Right hindlimb (tissue), 1 donor: ENCODE measurements around the gene RUSC2.
A peak's percentile ranks its signal among the peaks of the same experiment; 100 is the strongest.
"Not testable (repeated sequence)": the region's sequence is repeated elsewhere in the genome, so short reads cannot be mapped to it uniquely, and the experiment has no call there.

Experiments used
- DNase-seq: peaks from one replicate; pipeline ENCODE4 v3.0.0-alpha.2; 2018

The RUSC2 gene

DNA sequence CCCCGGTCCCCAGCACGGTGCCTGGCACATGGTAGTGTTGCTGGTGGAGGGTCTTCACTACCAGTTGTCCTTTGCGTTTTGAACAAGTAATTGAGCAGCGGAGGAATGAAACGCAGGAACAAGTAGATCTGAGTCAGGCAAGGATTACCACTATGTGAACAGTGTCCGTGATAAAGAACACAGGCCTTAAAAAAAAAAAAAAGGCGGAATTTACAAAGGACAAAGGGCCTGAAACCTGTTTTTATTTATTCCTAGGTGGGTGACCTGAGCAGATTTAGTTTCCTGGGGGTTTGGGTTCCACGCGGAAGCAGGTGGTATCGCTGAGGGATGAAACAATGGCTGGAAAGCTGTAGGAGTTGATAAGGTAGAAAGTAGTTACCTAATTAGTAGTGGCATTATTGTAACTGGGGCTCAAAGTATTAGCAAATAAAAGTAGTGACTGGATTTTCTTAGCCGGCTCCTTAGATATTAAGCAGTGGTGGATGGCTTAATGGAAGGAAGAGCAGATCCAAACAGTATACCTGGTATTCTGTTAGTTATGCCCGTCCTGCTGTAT is 1.1 kb downstream of the RUSC2 start:
- no peak for DNase-seq

DNA sequence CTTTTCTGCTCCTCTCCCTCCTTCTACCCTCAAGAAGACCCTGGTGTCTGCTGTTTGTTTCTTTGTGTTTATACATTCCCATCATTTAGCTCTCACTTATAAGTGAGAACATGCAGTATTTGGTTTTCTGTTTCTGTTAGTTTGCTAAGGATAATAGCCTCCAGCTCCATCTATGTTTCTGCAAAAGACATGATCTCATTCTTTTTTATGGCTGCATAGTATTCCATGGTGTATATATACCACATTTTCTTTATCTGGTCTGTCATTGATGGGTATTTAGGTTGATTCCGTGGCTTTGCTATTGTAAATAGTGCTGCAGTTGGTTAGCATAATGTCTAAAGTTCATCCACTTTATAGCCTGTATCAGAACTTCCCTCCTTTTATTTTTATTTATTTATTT is 3.2 kb downstream of the RUSC2 start:
- DNase-seq = not testable (repeated sequence)

- DNase-seq = no peak
Measured at GRCh38 chr9:35495984-35496383, 6.1 kb downstream of the RUSC2 start.

DNA sequence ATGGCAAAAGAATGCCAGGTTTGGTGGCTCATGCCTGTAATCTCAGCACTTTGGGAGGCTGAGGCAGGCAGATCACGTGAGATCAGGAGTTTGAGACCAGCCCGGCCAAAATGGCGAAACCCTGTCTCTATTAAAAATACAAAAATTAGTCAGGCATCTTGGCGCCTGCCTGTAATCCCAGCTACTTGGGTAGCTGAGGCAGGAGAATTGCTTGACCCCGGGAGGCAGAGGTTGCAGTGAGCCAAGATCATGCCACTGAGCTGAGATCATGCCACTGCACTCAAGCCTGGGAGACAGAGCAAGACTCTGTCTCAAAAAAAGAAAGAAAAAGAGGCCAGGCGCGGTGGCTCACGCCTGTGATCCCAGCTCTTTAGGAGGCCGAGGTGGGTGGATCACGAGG is 8.3 kb downstream of the RUSC2 start:
- not testable (repeated sequence) for DNase-seq

DNA sequence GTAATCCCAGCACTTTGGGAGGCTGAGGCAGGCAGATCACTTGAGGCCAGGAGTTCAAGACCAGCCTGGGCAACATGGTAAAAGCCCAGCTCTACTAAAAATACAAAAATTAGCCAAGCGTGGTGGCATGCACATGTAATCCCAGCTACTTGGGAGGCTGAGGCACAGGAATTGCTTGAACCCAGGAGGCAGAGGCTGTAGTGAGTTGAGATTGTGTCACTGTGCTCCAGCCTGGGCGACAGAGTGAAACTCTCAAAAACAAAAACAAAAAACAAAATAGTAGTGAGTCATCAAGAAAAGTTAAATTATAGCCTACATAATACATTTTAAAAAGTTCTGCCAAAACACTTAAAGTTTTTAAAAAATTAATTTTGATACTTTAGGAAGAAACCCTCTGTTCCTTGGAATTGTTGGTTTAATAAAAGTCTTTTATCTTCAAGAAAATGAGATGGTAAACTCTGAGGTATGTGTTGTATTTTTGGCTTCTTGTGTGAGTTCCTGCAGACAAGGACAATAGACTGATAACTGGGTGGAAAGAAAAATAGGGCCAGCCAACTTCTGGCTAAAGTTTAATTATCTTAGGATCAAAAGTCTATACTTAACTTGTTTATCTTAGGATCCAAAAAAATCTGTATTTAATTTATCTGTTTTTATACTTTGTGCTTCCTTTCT is 9.3 kb downstream of the RUSC2 start:
- DNase-seq = no peak

DNA sequence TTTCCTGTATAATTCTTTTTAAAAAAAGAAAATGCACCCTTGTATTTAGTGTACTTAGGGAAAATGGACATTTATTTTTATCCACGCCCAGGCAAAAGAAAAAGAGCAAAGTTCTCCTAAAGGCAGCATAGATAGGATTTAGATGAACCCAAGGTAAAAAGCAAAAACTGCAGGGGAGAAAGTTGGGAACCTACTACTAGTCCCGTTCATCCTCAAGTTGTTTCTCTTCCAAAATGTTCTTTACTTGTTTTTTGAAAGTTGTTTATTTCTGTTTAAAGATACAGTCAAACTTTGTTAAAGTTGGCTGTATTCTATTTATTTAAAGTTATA is 9.8 kb downstream of the RUSC2 start:
- no peak for DNase-seq

DNA sequence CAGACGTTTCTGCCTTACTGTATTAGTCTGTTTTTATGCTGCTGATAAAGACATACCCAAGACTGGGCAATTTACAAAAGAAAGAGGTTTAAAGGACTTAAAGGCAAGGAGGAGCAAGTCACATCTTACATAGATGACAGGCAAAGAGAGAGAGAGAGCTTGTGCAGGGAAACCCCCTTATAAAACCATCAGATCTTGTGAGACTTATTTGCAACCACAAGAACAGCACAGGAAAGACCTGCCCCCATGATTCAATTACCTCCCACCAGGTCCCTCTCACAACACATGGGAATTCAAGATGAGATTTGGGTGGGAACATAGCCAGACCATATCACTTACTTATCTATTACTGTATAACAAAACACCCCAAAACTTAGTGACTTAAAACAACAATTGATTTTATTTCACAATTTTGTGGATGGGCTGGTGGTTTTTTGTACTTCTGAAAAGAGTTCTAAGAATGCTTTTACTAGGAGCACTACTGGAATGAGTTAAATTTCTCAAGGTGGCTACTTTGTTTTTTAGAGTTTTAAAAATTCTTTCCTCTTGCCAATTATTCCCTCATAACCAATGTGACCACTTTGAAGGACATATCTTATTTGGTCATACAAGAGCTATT is 10.3 kb downstream of the RUSC2 start:
- DNase-seq = no peak

GRCh38 chr9:35501946-35502345 is 12.0 kb downstream of the RUSC2 start:
- no peak for DNase-seq

DNA sequence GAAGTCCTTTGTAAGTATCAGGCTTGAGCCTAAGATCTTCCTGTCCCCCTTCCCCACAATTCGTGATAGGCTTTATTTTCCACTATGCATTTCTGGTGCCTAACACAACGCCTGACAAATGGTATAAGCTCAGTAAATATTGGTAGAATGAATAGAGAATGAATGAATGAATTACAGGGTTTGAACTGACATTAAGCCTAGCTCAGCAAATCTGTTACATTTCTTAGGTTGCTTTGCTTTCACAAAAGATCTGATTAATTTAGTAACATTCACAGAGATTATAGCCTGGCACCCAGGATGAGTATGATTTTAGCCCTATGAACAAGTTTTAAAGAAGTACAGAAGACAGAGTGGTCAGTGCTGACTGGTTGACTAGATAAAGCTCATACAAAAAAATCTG is 16.4 kb downstream of the RUSC2 start:
- DNase-seq = no peak

- DNase-seq = no peak
Measured at GRCh38 chr9:35508069-35508468, 18.2 kb downstream of the RUSC2 start.

- DNase-seq = no peak
Measured at GRCh38 chr9:35510383-35510753, 20.5 kb downstream of the RUSC2 start.

DNA sequence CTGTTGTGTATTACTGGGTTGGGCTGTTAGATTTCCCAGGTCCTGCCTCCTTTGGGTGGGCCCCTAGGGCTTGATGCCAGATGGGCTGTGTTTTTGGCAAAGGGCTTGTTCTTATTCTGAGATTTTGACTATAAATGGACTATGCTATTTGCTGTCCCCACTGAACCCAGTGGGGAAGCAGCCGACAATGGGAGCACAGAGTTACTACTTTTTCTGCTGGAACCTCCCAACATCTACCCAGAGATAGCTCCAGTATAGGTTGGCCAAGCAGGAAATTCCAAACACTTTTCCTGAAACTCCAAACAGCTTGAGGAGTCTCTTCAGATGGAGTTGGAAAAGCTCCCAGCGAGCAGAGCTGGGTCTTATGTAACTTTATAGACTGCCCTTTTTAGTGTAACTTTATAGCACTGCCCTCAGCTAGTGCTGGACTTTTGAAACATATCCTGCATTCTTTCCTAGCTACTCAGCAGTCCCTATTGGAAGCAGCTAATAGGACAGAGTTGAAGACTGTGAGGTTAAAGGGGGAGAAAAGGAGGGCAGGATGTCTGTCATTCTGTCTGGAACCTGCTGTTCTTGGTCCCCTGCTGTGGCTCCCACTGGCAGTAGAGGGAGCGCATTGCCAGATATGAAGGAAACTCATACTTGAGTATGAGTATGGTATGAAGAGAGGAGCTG is 21.0 kb downstream of the RUSC2 start:
- peak; percentile 94 for DNase-seq

DNA sequence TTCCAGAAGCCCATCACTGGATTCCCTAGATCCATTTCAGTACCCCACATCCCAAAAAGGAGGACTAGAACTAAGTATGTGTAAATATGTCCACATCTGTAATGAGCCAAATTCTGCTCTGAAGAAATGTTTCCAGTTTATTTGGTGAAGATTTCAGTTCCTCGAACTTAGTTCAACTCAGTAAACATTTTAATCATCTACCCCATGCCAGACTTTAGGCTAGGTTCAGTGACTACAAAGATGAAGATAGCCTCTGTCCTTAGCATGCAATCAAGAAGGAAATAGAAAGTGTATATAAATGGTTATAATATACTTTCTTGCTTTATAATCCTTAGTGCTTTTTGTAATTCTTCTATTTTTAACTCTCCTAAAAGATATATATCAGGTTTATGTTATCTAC is 21.5 kb downstream of the RUSC2 start:
- DNase-seq = no peak

GRCh38 chr9:35515766-35516165 is 25.9 kb downstream of the RUSC2 start:
- DNase-seq = no peak

GRCh38 chr9:35516479-35516878 is 26.6 kb downstream of the RUSC2 start:
- no peak for DNase-seq

DNA sequence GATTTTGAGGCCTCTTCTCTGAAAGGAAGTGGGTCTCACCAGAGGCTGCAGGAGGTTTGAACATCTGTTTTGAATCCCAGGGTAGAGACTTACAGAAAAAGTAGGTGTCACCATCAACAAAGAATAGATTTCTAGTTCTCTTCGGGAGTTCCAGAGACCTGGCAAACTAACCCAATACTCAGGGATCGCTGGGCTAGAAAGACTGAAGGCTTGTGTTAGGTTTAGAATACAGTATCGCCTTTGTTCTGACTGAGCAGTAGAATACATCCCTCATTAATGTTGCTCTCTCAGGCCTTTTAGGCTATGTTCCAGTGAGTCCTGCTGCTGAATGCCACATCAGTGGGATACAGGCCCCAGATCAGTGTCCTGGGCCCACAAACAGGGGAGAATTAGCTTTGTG is 27.2 kb downstream of the RUSC2 start:
- no peak for DNase-seq

GRCh38 chr9:35517552-35518224 is 27.8 kb downstream of the RUSC2 start:
- no peak for DNase-seq

DNA sequence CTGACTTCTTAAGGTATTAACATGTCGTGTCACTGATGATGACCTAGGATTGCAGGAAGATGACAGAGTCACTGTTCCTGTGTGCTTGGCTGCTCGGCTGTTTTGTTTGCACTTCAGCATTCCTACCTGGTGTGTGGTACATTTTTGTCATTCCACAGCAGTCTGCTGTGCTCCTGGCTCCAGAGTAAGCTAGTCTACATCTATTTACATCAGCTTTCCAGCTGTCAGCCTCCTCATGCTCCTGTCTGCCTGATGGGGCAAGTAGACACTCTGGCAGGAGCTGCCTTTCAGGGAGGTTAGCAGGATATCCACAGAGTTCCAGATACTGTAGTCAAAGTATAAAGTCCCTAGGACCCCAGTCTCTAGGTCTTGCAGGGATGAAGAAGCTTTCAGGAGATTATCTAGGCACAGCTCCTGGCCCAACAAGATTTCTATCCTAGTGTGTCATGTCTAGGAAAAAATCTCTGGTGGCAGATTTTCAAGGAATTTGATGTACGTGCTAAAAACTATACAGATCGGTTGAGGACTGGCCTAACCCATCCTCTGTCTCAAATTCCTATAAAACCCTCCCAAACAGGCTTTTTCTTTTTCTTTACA is 28.4 kb downstream of the RUSC2 start:
- peak; percentile 32 for DNase-seq

- peak; percentile 19 for DNase-seq
Measured at GRCh38 chr9:35518981-35519679, 29.2 kb downstream of the RUSC2 start.

DNA sequence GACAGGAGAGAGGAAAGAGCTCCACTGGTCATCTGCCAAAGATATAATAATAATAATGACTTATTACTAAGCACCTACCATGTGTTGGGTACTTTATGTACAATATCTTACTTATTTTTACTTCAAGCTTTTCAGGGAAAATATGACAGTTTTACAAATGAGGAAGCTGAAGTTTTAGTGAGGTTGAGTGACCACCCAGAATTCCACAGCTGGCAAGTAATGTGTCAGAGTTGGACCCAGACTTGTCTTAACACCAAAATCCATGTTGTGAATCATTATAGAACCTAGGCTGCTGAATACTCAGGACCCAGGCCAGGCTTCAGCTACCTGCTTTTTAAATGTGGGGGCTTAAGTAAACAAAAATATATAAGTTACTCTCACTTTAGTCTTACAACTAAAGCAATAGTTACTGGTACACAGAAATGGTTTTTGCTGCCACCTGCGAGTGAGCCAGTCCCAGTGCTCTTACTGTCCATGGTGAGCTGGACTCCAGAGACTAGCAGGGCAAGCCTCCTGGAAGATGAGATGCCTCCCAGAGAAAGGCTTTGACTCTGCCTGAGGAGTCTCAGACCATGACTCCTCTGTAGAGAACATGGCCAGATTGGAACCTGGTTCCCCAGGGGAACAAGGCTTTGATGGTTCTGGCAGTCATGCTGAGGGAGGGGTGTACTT is 29.9 kb downstream of the RUSC2 start:
- no peak for DNase-seq

GRCh38 chr9:35520364-35520710 is 30.4 kb downstream of the RUSC2 start:
- DNase-seq = peak; percentile 25

GRCh38 chr9:35521708-35522107 is 31.8 kb downstream of the RUSC2 start:
- peak; percentile 24 for DNase-seq
